Bone marrow (tissue), 2 donors: ENCODE measurements around the gene HOXB7.
A peak's percentile ranks its signal among the peaks of the same experiment; 100 is the strongest.

Source experiments
- DNase-seq, 2 donors: peaks; one replicate each; lab custom pipeline; 2025; lab: John Stamatoyannopoulos, UW

The HOXB7 gene

GRCh38 chr17:48610282-48611211 is at the start of gene HOXB7:
HOXB7 (minus strand) TSS chr17:48611017; CDS start chr17:48610918, 99 bp downstream.
- DNase-seq = peak in 1 of 2 donors; percentile 70

DNA sequence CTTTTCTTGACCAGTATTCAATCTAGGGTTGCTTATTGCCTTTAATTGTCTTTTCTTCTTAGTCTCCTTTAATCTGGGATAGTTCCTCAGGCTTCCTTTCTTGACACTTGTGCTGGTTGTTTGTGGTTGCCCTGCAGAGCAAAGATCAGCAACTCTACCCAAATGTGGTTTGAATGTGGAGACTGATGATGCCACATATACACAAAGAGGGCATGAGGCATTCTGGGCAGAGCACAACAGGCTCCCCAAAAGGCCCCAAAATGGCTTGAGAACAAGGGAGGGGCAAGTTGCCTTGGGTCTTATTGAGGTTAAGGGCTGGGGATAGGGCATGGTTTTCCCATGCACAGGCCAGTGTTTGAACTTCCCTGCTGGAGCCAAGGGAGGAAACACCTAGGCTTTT is 45.1 kb upstream of the HOXB7 start:
- DNase-seq = no peak

DNA sequence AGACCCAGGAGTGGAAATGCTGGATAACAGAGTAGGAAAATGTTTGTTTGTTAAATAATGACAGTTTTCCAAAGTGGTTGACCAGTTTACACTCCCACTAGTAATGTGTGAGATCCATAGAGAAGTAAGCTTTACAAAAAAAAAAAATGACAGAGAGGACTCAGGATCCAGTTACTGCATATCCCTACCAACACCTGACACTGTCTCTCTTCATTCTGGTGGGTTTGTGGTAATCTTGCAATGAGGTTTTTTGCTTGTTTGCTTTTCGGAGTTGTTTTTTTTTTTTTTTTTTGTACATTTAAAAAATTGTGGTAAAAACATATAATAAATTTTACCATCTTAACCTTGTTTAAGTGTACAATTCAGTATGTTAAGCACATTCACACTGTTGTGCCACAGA is 38.9 kb upstream of the HOXB7 start:
- DNase-seq = no peak

DNA sequence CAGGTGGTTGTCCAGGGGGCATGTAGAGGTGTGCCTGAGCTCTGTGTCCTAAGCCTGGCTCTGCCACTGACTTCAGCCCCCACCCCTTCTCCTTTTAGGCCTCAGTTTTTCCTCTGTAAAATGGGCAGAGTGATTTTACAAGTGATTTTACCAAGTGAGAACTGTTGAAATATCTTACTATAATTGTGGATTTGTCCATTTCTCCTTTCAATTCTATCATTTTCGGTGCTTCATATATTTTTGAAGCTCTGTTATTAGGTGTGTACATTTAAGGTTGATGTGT is 37.1 kb upstream of the HOXB7 start:
- DNase-seq = no peak

DNA sequence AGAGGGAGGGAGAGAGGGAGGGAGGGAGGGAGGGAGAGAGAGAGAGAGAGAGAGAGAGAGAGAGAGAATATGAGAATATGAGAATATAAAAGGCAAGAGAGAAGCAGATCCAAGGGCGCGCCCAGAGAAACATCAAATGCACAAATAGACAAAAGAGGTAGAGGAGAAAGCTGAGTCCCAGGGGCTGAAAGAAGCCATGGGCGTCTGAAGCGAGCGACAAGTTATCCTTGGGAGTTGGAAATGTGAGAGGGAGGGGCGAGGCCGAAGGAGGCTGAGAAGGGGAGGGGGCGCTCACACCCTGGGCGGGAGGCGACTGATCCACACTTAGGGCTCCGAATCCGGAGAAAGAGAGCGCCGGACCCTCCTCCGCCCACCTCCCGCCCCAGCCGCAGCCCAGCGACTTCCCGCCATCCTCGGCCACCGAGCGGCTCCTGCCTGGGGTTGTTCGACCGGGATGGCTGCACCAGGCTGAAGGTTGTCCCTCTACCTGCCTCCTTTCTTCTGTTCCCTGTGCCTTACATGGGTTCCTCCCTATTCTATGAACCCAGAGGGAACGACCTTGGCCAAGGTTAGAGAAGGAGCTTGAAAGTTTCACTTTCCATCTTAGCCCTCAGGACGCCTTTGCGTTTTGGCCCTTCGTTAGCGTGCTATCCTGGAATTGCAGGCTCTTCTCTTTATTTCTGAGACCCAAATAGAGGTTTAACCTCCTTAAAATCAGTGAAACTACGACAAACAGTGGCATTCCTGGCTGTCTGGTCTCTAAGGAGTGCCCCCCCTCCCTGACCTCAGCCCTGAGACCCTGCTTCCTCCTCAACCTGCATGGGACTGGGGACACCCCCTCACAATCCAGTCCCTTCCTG is 36.5 kb upstream of the HOXB7 start:
- DNase-seq = no peak

GRCh38 chr17:48646183-48647102 is 35.6 kb upstream of the HOXB7 start:
- no peak for DNase-seq

GRCh38 chr17:48645639-48646182 is 34.9 kb upstream of the HOXB7 start:
- DNase-seq = no peak

DNA sequence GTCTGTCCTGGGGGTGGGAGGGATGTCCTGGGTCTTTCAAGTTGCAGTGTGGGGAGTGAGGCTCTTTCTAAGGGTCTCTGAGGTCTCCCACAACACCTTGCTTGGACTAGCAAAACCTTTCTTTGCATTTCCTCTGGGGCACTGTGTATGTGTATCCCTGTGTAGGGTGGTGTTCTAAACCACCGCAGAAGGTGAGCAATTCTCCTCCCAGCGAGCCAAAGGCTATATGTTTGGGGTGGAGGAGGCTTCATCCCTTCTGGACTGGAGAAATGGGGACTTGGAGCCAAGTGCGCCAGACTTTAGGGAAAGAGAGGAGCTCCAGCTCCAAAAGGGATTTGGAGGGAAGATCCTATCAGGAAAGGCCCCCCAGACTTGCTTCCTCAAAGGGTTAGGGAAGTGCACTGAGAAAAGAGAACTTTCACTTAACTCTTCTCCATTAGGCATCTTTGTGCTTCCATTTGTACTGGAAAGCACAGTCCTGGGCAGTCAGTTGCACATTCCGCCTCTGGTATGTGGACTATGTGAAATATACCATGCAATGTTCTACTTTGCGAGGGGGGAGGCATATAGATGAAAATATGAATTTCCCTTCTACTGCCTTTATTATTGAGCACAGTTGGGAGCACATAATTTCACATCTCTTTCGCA is 34.2 kb upstream of the HOXB7 start:
- DNase-seq = no peak

- no peak for DNase-seq
Observed at GRCh38 chr17:48644159-48644558, 33.3 kb upstream of the HOXB7 start.

DNA sequence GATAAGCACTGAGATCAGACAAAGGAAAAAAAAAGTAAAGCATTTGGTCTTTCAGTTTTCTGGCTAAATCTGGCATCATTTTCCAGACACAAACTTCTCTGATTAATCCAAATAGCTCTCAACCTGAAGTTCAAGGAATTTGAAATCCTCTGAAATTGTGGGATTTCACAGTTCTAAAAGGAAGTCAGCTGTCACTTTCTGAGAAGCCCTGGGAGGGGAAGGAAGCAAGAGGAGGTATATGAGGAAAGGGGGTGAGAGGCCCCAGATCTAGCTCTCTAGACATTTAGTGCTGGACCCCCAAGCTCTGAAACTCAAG is 32.8 kb upstream of the HOXB7 start:
- DNase-seq = no peak

GRCh38 chr17:48642843-48643696 is 32.3 kb upstream of the HOXB7 start:
- no peak for DNase-seq

GRCh38 chr17:48642059-48642842 is 31.4 kb upstream of the HOXB7 start:
- no peak for DNase-seq

GRCh38 chr17:48641541-48642058 is 30.8 kb upstream of the HOXB7 start:
- DNase-seq = no peak

- no peak for DNase-seq
Observed at GRCh38 chr17:48640858-48641180, 30.0 kb upstream of the HOXB7 start.

DNA sequence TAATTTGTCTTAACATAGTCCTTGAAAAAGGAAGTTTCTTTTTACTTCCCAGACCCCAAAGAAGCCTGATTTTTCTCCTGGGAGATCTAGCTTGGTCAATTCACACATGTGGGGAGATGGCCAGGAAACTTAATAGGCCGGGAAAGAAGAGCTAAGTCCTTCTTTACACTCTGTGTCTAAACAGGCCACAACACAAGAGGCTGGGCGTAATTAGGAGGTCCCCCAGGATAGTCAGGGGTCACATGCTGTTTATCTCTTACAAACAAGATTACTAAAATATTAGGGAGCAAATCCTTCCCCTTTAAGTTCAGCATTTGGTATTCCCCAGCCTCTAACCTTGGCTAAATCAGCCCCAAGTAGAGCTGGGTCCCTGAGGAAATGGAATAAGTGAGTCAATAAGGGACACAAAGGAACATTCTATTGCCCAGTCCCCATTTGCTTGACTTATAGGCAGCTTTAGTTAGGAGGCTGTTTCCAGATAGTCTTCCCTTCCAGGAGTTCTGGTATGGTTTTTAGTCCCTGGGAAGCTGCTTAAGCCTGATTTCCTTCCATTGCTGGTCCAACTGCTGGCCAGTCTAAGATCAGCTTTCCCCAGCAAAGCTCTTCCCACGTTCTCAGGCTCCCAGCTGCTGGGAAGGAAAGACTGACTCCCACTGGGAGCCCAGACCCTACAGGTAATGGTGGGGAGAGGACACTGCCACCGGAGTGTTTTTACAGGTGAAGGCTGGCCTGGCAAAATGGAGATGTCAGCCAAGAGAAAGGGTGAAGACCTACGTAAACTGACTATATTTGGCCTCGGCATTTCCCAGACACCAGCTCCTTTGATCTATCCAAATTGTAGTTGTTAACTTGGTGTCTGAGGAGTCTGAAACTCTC is 29.4 kb upstream of the HOXB7 start:
- DNase-seq = no peak

DNA sequence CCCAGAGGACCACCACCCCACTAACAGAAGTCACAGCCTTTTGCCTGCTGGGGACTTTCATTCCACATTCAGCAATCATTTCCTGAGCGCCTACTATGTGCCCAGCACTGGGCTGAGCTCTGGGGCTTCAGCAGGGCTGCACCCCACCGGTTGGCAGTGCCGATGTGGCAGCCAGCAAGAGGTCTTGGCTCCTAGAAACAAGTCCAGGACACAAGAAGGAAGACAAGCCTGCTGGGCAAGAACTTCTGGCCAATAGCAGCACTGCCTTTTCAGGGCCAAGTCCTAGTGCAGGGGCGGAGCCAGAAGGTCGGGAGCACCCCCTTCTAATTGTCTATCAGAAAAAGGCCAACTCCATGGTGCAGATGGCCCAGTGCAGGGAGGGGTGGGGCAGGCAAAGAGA is 28.3 kb upstream of the HOXB7 start:
- no peak for DNase-seq

GRCh38 chr17:48637323-48638260 is 26.8 kb upstream of the HOXB7 start:
- DNase-seq = no peak
